DOHH2 (cell line): Measurements from ENCODE around the gene CELA1.

ENCODE experiments used
- H3F3A ChIP-seq: fragments of 200-600 bp; sonication (generic), shearing (Covaris generic); 2 replicates; pipeline ENCODE4 v1.6.0; 2016; ENCODE audit warnings: antibody characterized with exemption, mild to moderate bottlenecking; ENCODE audit not compliant: control insufficient read depth, insufficient read depth
- H3K27ac ChIP-seq: fragments of 200-600 bp; sonication (generic); 2 replicates; pipeline ENCODE4 v1.5.1; 2014; ENCODE audit warnings: low read depth, mild to moderate bottlenecking, low read length, moderate library complexity
- H3K27me3 ChIP-seq: fragments of 200-600 bp; sonication (generic); 2 replicates; pipeline ENCODE4 v1.6.1; 2014; ENCODE audit warnings: mild to moderate bottlenecking, low read length, mixed read lengths; ENCODE audit not compliant: control insufficient read depth
- H3K36me3 ChIP-seq: fragments of 200-600 bp; sonication (generic); 2 replicates; pipeline ENCODE4 v1.6.1; 2014; ENCODE audit warnings: mild to moderate bottlenecking, low read length, moderate library complexity, mixed read lengths; ENCODE audit not compliant: control insufficient read depth
- H3K4me1 ChIP-seq: fragments of 200-600 bp; sonication (generic); 2 replicates; pipeline ENCODE4 v1.6.1; 2014; ENCODE audit warnings: mild to moderate bottlenecking, low read length, mixed read lengths; ENCODE audit not compliant: control insufficient read depth
- H3K4me2 ChIP-seq: fragments of 200-600 bp; sonication (generic); 2 replicates; pipeline ENCODE4 v1.6.0; 2014; ENCODE audit warnings: mild to moderate bottlenecking, low read length, moderate library complexity
- H3K4me3 ChIP-seq: fragments of 200-600 bp; sonication (generic); 2 replicates; pipeline ENCODE4 v1.5.1; 2014; ENCODE audit warnings: mild to moderate bottlenecking, low read length, mixed read lengths
- H3K79me2 ChIP-seq: fragments of 200-600 bp; sonication (generic); 2 replicates; pipeline ENCODE4 v1.6.1; 2014; ENCODE audit warnings: mild to moderate bottlenecking, low read length, mixed read lengths; ENCODE audit not compliant: control insufficient read depth
- H3K9me2 ChIP-seq: fragments of 200-600 bp; sonication (generic); replicated peaks from 2 replicates; pipeline ENCODE4 v1.6.1; 2014; ENCODE audit warnings: mild to moderate bottlenecking, low read length, mixed read lengths; ENCODE audit not compliant: control insufficient read depth
- H3K9me3 ChIP-seq: fragments of 200-600 bp; sonication (generic); 2 replicates; pipeline ENCODE4 v1.6.1; 2014; ENCODE audit warnings: antibody characterized with exemption, low read length, mixed read lengths; ENCODE audit not compliant: control insufficient read depth, insufficient read depth
- H4K20me1 ChIP-seq: fragments of 200-600 bp; sonication (generic); 2 replicates; pipeline ENCODE4 v1.6.0; 2014; ENCODE audit warnings: low read depth, mild to moderate bottlenecking, antibody characterized with exemption, low read length, moderate library complexity; ENCODE audit not compliant: control insufficient read depth, insufficient read depth
- CTCF ChIP-seq: fragments of 200-600 bp; sonication (generic); IDR thresholded peaks from one replicate; pipeline ENCODE4 v1.5.1; 2014; ENCODE audit warnings: antibody characterized with exemption, mild to moderate bottlenecking, low read depth, low read length; ENCODE audit not compliant: poor library complexity, severe bottlenecking
- EZH2phosphoT487 ChIP-seq: fragments of 200-600 bp; sonication (generic); IDR thresholded peaks from 2 replicates; pipeline ENCODE4 v1.6.1; 2017; ENCODE audit warnings: borderline replicate concordance, mild to moderate bottlenecking, antibody characterized with exemption, low read length, moderate library complexity, mixed read lengths

Gene CELA1

GRCh38 chr12:51370667-51371066 is 24.2 kb upstream of the CELA1 start:
- H3K4me1 ChIP-seq: peaks cover 21% of the 10 kb centered on the region
- H3K4me2 ChIP-seq: no peak overlapping the region
- no peaks in the 10 kb centered on the region for H3K9me2 ChIP-seq
- TF ChIP-seq CTCF (no peak), EZH2phosphoT487 (no peak)
- no peaks in the 10 kb centered on the region for H3K9me3 ChIP-seq
- no peaks in the 10 kb centered on the region for H3K79me2 ChIP-seq
- no peaks in the 10 kb centered on the region for H3K36me3 ChIP-seq
- no peak overlapping the region for H3K27ac ChIP-seq
- H3K4me3 ChIP-seq: no peak overlapping the region
- H3F3A ChIP-seq: no peaks in the 10 kb centered on the region
- H3K27me3 ChIP-seq: peaks cover 82% of the 10 kb centered on the region
- H4K20me1 ChIP-seq: peaks cover 11% of the 10 kb centered on the region; the same call in 1 of the 2 replicates

- H3K4me3 ChIP-seq: peak overlapping the region; percentile 32
- no peak overlapping the region for H3K27ac ChIP-seq
- TF ChIP-seq CTCF: no peak
- no peak for TF ChIP-seq EZH2phosphoT487
- no peaks in the 10 kb centered on the region for H3K79me2 ChIP-seq
- H3K36me3 ChIP-seq: no peaks in the 10 kb centered on the region
- no peaks in the 10 kb centered on the region for H3K9me2 ChIP-seq
- H3K9me3 ChIP-seq: no peaks in the 10 kb centered on the region
- H3K27me3 ChIP-seq: peaks cover 84% of the 10 kb centered on the region
- H4K20me1 ChIP-seq: peaks cover 14% of the 10 kb centered on the region; the same call in 1 of the 2 replicates
- H3K4me2 ChIP-seq: peak overlapping the region; percentile 64
- peaks cover 21% of the 10 kb centered on the region for H3K4me1 ChIP-seq
- no peaks in the 10 kb centered on the region for H3F3A ChIP-seq
These were observed 23.1 kb upstream of the CELA1 start for GRCh38 chr12:51369581-51369980.

- no peaks in the 10 kb centered on the region for H3K9me3 ChIP-seq
- H4K20me1 ChIP-seq: peaks cover 14% of the 10 kb centered on the region; the same call in 1 of the 2 replicates
- no peaks in the 10 kb centered on the region for H3K79me2 ChIP-seq
- H3K4me1 ChIP-seq: peaks cover 21% of the 10 kb centered on the region
- no peaks in the 10 kb centered on the region for H3K36me3 ChIP-seq
- no peak overlapping the region for H3K27ac ChIP-seq
- peak; percentile 100; the same call in 1 of the 2 replicates for TF ChIP-seq EZH2phosphoT487
- TF ChIP-seq CTCF: no peak
- H3K27me3 ChIP-seq: peaks cover 84% of the 10 kb centered on the region
- H3K4me3 ChIP-seq: peak overlapping the region; percentile 32
- H3F3A ChIP-seq: no peaks in the 10 kb centered on the region
- peak overlapping the region; percentile 64 for H3K4me2 ChIP-seq
- no peaks in the 10 kb centered on the region for H3K9me2 ChIP-seq
These were observed 22.4 kb upstream of the CELA1 start for GRCh38 chr12:51368640-51369517.
